Stimulated activated CD4-positive, alpha-beta T cell treated with anti-CD3 and anti-CD28 coated beads, Interleukin-15, amount 100 ng/mL, for 1 hour (primary cell): ENCODE data around the gene LAMA2.

Experiments
- DNase-seq, 2 donors: peaks; one replicate each; pipeline ENCODE4 v3.0.0-alpha.2; 2020; ENCODE audit warnings: low read depth in 1 of 2, low spot score in 1 of 2

The LAMA2 gene

GRCh38 chr6:129350278-129350677 is 467.3 kb downstream of the LAMA2 start:
- no peak for DNase-seq

DNA sequence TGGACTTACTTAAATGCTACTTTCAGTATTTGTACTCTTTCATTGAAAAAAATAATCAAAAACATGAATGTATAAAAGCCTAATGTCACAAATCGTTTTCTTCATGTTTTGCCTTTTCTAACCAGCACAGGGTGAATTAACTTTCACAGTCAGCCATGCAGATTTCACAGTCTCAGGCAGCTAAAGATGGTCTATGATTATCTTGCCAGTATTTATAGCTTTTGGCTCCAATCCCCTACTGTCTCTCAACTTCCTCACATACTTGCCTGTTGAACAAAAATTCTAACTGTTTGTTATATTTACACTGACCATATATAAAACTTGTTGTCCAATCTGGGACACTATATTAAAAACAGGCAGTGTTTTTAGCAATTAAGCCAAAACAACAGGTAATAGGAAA is 468.9 kb downstream of the LAMA2 start:
- DNase-seq: no peak

GRCh38 chr6:129353067-129353466 is 470.1 kb downstream of the LAMA2 start:
- DNase-seq: no peak

DNA sequence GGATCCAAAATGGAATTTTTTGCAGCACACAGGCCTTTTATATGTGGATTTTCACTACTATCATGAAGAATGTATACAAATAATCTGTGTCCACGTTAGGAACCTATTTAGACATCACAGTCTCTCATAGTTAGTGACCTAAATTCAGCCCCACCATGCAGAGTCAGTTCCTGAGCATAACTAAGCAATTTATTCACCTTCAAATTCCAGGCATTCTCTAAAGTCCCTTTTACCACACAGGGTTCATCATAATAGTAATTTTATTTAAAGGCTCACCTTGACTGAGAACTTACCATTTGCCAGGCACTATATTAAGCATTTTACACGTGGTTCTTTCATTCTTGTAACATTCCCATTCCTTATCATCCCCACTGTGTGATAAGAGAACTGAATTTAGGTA is 473.2 kb downstream of the LAMA2 start:
- no peak for DNase-seq

GRCh38 chr6:129359811-129360681 is 477.1 kb downstream of the LAMA2 start:
- DNase-seq: no peak

GRCh38 chr6:129360682-129360955 is 477.7 kb downstream of the LAMA2 start:
- no peak for DNase-seq

- DNase-seq: no peak
Measured at GRCh38 chr6:129364037-129364436, 481.1 kb downstream of the LAMA2 start.

- DNase-seq: no peak
Measured at GRCh38 chr6:129364767-129365166, 481.8 kb downstream of the LAMA2 start.

- no peak for DNase-seq
Measured at GRCh38 chr6:129368076-129368475, 485.1 kb downstream of the LAMA2 start.

- no peak for DNase-seq
Measured at GRCh38 chr6:129368970-129369369, 486.0 kb downstream of the LAMA2 start.

GRCh38 chr6:129369737-129370136 is 486.8 kb downstream of the LAMA2 start:
- no peak for DNase-seq

- DNase-seq: no peak
Measured at GRCh38 chr6:129370268-129370916, 487.5 kb downstream of the LAMA2 start.

GRCh38 chr6:129381885-129382284 is 498.9 kb downstream of the LAMA2 start:
- no peak for DNase-seq

DNA sequence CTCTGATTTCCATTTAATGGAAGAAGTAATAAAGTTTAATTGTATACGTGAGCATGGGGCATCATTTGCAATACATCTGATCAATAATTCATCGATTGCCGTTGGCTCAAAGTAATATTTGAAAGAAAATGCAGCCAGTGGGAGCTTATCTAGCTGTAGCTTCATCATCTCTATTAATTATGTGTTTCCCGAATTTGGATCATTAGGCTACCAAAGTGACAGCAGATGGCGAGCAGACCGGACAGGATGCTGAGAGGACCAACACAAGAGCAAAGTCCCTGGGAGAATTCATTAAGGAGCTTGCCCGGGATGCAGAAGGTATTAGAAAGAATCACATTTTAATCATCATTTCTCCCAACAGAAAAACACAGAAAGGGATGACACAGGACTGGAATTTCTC is 500.0 kb downstream of the LAMA2 start:
- DNase-seq: no peak

- no peak for DNase-seq
Measured at GRCh38 chr6:129385117-129385516, 502.2 kb downstream of the LAMA2 start.

GRCh38 chr6:129390900-129391299 is 508.0 kb downstream of the LAMA2 start:
- no peak for DNase-seq

GRCh38 chr6:129393654-129394053 is 510.7 kb downstream of the LAMA2 start:
- DNase-seq: no peak

- DNase-seq: no peak
Measured at GRCh38 chr6:129398764-129399163, 515.8 kb downstream of the LAMA2 start.

DNA sequence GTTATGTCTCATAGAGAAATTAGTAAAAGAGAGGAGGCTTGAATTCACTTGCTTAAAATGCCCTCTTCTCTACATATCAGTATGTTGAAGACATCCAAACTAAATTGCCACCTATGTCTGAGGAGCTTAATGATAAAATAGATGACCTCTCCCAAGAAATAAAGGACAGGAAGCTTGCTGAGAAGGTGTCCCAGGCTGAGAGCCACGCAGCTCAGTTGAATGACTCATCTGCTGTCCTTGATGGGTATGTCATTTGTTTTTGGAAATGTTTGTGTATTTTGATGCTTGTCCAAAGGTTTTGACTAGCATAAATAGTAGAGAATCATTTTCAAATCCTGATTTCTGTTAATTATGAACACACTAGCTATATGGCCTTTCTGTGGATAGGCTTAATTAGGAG is 519.3 kb downstream of the LAMA2 start:
- DNase-seq: no peak

DNA sequence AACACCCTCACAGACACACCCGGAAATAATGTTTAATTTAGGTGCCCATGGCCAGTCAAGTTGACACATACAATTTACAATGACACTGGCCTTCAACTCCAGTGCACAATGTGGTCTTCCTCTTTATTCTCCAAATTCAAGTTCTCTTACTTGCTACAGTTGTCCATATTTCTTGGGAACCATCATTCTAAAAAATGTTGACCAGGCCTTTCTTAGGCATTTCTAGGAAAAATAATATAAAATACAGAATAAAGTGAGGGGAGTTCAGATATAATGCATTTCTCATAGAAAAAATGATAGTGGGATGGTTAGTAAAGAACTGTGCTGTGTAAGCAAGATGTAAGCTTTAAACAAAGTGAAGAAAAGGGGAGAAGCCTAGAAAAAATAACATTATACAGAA is 528.2 kb downstream of the LAMA2 start:
- DNase-seq: no peak

DNA sequence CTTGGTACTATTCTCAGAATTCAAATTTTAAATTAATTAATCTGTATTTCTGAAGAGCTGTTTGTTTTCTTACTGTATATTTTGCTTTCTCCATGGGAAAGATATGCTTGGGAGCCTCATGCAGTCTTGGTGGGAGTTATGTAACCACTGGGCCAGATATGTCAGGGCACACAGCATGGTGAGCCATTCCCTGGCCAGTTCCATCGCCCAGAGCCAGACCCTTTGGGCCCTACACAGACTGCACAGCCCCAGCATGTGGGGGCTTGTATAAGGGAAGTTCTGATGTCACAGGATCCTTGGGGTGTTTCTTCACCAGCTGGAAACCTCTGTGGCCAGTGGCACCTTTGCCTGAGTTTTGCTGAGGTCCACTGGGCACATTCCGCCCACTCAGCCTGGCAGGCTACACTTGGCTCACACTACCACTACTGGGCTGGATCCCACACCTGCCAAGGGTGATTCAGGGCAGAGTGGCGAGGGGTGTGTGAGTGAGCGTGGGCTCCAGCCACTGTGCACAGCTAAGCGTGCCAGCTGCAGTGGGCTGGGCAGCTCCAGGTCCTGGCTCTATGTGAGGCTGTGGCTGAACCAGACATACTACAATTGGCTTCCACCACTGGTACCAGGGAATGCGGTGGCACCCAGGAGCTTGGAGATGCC is 533.5 kb downstream of the LAMA2 start:
- no peak for DNase-seq

DNA sequence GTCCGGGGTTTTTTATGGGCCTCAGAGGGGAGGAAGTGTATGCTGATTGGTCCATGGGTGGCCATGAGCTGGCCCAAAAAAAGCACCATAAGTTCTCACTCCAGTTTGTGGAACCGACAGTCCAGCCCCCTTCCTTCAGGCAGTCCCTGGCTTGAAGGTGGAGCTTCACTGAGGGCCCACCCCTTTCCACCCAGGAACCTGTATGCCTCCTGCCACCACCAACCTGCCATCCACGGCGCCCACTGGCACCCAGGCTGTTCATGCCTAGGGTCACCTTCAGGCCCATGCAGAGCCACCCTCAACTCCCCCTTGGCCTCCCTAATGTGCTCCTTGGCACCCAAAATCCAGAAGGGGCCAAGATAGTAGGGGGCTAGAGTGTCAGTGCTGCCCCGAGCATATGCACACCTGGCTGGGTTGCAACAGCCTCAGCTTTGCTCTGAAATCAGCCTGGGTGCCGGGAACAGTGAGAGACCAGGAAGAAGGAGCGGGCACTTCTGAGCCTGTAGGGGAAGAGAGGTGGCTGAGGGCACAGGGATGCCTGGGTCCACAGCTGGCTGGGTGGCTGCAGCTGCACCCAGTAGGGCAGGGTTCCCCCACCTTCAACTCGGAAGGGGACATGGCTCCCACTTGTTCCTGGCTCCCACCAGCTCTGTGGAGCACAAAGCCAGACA is 534.6 kb downstream of the LAMA2 start:
- DNase-seq: no peak
